ENCODE results near the gene OR2H1.

The OR2H1 gene

DNA sequence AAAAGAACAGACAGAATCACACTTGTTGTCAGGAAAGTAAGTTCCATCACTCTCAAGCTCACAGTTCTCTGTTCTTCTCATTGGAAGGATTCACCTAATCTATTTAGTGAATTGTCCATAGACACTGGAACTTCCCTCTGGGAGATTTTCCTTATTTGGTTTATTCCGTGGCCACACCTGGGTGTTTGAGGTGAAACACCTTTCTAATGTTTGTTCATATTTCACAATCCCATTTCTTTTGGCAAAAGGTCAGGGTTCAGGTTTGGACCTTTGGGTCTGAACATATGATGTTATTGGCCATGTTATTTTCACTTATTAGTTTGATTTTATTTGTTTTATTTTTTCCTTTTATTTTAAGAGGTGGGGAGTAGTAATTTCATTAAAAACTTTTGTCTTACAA is 26.8 kb downstream of the OR2H1 start:
- DNase-seq (ENCODE audit: low read depth) = no peak

DNA sequence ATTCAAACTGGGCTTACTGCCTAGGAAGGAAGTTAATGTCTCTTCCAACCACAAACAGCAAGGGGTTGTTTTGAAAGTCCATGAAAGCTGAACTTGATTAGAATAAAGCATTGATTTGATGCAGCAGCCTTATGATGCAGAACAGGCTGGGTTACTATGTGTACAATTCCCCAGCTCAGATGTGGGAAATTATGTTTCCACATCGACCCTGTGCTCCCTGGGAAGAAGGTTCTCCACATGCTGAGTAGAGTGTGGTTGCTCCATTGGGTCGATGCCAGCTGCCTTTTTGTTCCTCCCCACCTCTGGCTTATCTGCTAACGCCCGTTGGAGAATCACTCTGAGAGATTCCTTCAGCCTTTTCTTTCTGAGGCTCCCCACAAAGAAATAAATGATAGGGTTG is 29.6 kb downstream of the OR2H1 start:
- no peak for DNase-seq (ENCODE audit: low read depth)

DNA sequence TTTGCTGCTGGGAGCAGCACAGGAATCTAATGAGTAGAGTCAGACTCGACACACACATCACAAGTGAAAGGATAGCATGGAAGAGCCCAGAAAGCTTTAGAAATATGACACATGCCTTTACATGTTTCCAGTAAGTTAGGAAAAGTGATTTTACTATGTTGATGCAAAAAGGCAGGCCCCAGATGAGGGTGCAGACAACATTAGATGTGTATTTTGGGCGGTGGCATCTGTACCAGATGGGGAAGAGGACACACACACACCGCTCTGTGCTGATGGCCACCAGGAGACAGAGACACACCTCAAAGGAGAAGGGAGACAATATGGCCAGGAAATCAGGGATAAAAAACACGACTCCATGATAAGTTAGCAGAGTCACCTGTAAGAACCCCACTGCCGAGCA is 30.2 kb downstream of the OR2H1 start:
- no peak for DNase-seq (ENCODE audit: low read depth)

DNA sequence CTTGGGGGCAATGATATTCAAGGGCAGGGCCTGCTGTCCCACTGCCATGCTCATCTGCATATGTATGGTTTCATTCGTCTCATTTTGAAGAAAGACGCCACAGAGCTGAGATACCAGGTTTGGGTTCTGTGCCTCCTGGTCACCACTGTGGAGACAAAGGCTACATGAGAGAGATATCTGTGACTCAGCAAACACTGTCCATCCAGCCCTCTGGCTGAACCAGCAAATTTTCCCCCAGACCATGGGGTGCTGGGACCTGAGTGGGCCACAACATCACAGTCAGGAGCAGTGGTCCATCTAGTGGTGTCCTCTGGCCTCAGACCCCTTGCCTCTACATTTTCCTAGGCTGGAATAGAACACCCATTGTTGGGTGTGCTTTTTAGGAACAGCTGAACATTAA is 30.7 kb downstream of the OR2H1 start, which contains the start of gene MAS1L:
Gene MAS1L, minus strand, starts transcription at position 297 of the 400 bp plus-strand sequence. Its CDS starts 54 bp downstream, at position 243.
- DNase-seq (ENCODE audit: low read depth) = no peak

DNA sequence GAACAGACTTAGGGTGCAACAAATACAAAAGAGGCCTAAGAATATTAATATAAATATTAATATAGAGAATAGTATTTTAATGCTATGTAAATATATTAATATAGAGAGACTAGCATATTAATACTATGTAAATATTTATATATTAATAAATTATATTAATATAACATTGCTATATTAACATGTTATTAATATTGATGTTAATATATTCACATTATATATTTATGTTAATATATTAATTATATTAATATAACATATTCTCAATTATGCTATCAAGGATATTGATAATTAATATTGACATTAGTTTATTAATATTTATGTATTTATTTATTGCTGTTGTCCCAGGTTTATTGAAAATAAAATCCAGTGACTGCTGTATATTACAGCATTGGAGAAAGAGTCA is 31.9 kb downstream of the OR2H1 start:
- no peak for DNase-seq (ENCODE audit: low read depth)

DNA sequence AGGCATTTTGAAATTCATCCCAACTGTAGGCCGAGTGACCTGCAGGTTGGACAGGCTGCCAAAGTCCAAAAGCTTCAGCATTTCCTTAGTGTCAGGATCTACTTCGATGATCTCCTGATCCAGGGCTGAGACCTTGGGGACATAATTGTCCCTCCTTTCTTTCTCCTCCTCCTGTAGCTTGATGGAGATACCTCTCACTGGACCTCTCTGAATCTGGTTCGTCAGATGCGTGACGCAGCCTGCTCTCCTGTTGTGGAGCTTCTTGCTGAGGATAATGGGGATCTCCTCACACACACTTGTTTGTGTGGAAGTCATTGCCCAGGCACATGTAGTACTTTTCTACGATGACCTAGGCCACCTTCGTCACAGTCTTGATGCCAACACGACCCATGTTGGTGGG is 32.3 kb downstream of the OR2H1 start:
- no peak for DNase-seq (ENCODE audit: low read depth)

DNA sequence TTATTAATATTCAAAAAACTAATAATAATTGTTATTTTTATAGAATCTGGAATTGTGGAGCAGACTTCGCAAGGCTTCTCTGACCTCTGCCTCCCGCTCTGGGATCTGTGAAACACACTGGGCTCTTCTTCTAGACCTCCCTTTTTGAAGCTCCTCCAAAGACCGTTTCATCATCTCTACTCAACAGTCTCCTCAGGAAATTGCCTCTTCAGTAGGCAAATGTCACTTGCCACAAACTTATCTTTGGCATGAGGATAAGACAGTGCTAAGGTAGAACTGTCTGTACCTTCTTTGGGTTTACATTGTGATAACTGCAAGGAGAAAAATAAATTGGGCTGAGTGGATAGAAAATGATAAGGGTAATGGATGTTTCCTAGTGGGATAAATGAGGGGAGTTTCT is 33.1 kb downstream of the OR2H1 start:
- DNase-seq (ENCODE audit: low read depth) = no peak

DNA sequence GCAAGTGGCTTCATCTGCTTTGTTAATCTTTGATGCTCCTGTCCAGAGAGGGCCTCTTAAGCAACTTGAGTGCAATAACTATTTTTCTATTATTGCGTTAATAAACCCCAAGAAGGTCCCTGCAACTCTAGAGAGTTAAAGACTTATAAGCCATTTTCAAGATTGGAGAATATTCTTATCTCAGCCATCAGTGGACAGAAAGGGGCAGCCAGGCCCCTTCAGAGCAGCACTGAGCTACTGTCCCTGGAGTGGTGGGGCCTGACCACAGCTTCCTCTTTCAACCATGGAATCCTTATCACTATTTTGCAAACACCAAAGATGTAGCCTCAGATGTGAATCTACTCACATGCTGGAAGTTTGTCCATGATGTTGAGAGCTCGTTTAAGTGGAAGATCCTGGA is 33.6 kb downstream of the OR2H1 start:
- no peak for DNase-seq (ENCODE audit: low read depth)

DNA sequence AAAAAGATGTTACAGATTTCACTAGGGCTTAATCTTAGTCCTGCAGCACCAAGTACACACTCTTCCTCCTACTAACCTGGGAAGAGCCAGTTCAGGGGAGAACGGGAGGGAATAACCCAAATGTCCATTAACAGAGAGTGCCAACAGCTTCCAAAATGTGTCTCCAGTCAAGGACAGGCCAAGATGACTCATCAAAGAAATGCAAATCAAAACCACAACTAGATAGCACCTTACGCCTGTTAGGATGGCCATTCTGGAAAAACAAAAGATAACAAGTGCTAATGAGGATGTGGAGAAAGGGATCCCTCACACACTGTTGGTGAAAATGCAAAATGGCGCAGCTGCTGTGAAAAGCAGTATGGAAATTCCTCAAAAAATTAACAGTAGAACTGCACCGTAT is 34.6 kb downstream of the OR2H1 start:
- no peak for DNase-seq (ENCODE audit: low read depth)

DNA sequence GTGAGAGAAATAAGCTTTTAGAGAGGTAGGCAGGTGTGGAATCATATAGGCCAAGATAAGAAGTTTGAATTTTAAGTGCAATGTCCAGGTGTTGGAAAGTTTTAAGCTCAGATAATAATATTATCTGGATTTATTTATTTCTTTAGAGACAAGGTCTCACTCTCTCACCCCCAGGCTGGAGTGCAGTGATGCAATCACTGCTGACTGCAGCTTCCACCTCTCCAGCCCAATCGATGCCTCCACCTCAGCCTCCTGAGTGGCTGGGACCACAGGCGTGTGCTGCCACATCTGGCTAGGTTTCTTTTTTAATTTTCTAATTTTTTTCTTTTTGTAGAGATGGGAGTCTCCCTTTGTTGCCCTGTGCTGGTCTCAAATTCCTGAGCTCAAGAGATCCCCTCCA is 36.3 kb downstream of the OR2H1 start:
- DNase-seq (ENCODE audit: low read depth) = no peak

DNA sequence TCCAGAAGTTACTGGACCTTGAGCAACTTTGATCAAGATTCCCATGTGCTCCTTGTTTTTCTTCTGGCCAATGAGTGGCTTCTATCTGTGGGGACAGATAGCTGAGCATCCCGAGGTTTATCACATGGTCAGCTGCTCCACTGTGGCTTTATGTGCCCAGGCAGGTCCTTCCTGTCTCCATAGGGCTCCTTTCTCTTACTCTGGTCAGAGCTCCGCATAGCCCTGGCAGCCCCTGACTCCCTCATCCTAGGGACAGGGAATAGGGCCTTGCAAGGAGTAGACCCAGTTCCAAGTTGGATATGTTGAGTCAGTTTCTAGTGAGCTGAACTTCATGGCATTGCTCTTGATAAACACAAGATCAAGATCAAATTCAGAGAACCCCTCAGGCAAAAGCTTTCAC is 37.2 kb downstream of the OR2H1 start:
- no peak for DNase-seq (ENCODE audit: low read depth)

DNA sequence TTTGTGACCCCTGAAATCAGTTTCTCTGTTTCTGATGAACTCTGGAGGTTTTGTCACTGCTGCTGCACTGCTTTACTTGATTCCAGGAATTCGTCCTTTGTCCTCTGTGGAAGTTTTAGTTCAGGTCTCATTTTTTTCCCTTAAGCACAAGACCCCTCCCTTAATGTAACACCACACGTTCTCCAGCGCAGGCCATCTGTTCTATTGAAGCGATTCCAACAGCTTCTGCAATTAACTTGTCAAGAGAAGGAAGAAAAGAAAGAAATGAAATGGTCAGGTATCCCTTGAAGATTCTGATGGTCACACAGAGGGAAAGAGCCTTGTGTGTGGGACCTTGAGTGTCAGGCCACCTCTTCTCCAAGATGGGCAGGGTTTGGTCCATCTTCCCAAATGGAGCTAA is 38.6 kb downstream of the OR2H1 start:
- no peak for DNase-seq (ENCODE audit: low read depth)

DNA sequence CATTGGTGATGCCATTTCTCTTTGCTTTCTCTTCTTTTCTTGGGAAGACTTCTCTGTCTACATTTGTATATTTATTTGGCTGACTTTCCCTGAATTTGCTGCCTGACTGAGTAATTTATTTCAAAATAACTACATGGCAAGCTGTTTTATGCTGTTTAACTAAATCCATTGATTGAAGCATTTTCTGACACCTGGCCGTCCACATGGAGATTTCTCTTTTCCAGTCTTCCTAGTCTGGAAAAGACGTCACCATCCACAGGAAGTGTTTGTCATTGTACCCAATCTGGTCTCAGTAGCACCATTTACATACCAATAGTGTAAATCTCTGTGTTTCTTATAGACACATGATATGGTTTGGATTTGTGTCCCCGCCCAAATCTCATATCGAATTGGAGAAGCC is 40.0 kb downstream of the OR2H1 start:
- no peak for DNase-seq (ENCODE audit: low read depth)

DNA sequence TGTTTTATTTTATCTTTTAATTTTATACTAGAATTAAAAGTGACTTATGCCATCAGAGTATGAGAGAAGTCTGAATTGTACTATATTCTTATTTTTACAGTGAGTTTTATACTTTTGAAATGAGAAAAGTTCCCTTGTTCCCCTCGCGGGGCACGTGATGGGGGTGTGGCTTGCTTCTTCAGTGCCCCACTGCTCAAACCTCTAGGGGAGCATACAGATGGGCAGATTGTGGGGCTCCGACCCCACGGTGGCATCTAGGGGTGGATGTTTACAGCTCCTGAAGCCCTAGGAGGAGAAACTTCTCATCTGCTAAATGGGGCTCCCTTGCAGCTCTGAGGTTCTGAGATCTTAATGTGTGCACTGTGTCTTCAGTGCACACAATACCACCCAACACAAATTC is 42.7 kb downstream of the OR2H1 start:
- no peak for DNase-seq (ENCODE audit: low read depth)

DNA sequence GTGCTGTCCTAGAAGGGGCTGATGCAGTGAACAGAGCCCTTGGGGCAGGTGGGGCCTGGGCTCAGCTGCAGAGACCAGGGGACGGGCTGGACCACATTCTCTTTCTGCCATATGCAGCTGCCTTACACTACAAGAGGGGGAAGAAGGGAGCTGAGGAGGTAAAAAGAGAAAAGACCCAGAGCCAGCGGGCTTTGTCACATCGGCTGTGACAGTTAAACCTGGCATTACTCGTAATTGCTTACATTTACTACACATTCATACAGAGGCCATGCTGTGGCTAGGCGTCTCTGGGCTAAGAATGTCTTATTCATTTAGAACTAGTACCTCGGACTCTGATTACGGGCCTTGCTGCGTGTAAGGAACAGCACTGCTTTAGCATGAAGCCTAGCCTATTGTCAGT is 43.6 kb downstream of the OR2H1 start:
- no peak for DNase-seq (ENCODE audit: low read depth)

DNA sequence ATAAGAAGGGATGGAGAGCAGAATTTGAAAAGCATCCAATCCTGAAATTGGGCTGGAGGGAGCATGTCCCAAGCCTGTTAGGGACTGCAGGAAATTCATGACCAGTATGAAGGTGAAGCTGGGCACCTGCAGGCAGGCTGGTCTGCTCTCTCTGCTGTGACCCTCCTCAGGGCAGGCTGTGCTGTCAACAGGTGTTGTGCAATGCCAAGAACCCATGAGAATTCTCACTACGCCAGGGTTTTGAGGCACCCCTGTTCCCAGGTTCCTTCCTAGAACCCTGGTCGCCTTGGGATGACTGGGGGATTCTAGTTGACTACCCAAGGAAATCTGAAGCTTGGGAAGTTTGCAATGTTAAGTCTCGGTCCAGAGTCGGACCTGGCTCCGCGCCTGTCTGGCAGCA is 44.2 kb downstream of the OR2H1 start:
- DNase-seq (ENCODE audit: low read depth) = no peak

DNA sequence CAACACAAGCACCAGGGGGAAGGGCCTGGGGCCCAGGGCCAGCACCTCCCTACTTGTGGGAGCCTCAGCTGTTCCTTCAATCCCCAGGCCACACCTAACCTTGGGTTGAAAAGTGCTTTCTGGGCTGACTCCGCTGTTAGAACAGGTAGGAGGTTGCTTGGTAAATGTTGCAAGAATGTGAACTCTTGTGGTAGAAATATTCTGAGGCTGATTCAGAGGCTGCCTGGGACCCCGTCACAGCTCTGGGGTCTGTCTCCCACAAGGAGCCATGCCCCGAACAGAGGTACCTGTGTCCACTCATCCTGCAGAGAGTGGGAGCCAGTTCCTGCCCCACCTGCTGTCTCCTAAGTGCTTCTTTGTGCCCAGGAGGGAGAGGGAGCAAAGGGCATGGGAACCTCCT is 45.2 kb downstream of the OR2H1 start:
- no peak for DNase-seq (ENCODE audit: low read depth)

DNA sequence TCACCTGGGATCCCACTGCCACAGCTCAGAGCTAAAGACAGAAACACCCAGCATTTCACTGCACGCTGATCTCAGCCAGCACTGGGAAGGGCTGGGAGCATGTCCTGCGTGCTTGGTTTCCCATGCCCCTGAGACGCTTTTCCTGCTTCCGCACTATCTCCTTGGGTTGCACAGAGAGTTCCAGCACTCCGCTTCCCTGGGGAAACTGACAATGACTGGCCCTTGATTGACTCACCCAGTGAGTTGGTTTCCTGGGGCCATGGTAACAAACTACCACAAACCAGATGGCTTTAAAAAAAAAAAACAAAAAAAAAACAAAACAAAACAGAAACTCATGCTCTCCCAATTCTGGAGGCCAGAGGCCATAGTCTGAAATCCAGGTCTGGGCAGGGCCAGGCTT is 45.6 kb downstream of the OR2H1 start:
- DNase-seq (ENCODE audit: low read depth) = no peak

DNA sequence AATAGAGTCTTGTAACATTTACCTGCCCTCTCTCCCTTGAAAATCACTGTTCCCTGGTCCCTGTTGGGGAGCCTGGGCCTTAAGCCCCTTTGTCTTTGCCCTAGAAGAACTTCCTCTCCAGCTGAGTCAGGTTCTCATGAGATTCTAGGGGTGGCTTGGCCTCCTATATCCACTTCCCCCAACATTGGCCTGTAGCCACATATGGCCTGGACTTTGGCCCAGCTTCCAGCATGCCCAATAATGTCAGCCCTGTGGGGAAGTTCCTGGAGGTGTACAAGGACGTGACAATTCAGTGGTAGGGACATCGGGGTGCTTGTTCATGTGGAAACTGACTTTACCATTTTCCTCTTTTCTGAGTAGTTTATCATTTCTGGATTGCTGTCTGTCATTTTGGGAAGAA is 48.0 kb downstream of the OR2H1 start:
- DNase-seq (ENCODE audit: low read depth) = no peak

DNA sequence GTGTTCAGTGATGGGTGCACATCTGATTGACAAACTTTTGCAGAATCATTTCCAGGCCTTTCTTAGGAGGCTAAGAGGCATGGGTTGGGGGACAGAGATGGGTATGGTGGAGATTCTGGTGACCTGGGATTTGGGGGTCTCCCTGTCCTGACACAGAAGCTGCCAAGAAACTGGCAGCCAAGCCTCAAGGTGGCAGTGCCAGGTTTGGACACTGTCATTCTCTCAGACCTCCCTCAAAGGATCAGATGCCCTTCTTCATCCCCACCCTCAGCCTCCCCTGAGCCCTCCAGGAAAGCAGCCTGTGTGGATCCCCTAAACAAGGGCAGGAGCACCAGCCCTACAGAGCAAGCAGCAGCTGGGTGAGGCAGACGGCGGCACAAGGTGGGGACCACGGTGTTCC is 48.9 kb downstream of the OR2H1 start:
- no peak for DNase-seq (ENCODE audit: low read depth)

DNA sequence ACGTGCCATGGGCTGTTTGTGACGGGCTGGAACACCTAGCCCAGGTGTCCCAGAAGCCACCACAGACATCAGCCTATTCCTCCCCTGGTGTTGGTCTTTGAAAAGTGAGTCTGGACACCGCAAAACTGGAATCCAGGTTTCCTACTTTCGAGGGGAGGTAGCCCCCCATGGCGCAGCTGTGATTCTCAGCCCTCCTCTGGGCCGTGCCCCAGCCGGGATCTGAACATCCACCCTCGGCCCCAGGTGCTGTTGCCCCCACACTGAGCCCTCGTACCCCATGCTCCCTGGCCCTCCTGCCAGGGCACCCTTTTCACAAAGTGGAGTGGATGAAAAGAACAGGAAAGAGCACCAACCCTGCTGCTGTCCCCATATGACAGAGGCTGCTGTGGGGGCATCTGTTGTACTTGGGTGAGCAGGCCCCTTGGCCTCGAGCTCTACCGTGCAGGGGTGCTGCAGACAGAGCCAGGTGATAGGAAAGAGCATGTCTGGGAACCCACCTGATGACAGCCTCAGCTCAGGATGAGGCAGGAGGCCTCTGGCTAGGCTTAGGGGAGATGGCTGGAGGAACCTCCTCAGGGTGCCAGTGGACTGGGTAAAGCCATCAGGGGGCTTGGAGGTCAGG is 49.6 kb downstream of the OR2H1 start:
- no peak for DNase-seq (ENCODE audit: low read depth)

DNA sequence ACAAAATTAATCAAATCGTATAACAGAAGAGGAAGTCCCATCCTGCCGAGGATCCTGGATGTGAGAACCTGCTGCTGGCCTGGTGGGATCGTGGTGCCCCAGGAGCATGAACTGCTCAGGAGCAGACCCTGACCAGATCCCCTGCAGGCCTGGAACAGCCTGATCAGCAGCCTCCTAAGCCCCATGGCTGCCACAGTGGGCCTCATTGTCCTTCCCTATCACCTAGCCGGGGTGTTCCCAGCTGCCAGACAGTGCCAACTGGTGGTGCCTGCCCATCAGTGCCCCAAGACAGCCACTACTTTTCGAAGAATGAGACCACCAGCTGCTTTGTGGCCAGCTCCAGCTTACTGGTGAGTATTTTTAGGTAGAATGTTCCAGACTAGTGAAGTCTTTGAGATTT is 50.4 kb downstream of the OR2H1 start:
- DNase-seq (ENCODE audit: low read depth) = no peak

DNA sequence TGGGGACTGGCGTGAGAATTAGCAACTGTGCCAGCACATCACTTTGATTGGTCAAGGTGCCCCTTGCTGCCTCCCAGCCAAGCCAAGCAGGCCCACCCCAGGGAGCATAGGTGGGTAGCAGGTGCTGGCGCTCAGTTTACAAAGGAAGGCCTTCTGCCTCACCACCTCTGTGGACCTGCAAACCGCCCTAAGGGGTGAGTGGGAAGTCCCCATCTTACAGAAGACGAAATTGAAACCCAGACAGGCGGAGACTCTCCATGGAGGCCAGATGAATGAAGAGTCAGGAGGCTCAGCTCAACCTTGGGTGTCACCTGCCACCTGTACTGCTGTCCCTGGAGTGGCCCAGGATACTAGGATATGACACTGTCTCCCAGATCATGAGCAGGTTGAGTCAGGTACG is 52.3 kb downstream of the OR2H1 start:
- DNase-seq (ENCODE audit: low read depth) = no peak

DNA sequence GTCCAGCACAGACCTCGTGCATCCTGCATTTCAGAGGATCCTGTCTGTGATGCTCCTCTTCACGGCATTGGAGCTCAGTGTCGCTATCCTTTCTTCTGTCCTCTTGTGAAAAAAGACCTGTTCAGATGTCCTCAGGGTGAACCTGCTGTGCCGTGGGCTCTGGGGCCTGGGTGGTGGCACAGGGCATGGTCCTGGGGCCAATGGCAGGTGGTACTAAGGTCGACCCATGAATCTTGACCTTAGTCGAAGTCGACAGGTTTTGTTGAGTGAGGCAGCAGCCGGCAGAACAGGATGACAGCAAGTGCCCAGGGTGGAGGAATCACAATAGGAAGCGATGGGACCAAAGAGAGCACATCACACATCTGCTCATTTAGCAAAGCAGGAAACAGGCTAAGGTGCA is 52.8 kb downstream of the OR2H1 start:
- DNase-seq (ENCODE audit: low read depth) = no peak

DNA sequence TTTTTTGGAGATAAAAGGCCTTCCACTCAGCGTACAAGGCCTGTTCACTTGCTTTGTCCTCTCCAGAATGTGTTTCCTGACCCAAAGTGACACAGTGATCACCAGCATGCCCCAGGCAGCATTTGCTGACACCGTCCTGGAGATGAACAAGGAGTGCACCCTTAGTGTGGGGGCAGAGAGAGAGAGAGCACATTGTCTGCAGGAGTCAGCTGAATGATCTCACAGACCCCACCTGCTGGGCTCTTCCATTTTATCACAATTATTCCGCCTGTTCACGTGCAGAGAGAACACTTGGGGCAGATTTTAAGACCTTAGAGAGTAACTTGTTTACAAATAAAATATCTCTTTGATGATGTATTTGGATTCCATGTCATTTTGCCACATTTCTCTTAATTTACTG is 53.2 kb downstream of the OR2H1 start:
- no peak for DNase-seq (ENCODE audit: low read depth)

Data from stimulated activated CD8-positive, alpha-beta memory T cell treated with anti-CD3 and anti-CD28 coated beads, Interleukin-15, amount 100 ng/mL, for 1 hour (primary cell).